ENCODE measurements around the gene HES7.

DNA sequence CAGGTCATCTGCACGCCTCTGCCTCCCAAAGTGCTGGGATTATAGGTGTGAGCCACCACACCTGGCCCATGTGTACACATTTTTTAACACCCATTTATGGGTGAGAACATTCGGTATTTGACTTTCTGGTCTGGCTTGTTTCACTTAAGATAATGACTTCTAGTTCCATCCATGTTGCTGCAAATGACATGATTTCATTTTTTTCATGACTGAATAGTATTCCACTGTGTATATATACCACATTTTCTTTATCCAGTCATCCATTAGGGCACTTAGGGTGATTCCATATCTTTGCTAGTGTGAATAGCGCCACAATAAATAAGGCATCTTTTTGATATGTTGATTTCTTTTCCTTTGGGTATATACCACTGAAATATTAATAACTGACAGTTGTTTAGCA lies 42.0 kb downstream of the HES7 start:
- no peak for TF ChIP-seq ZNF8 (CRISPR knock-in tag; IDR thresholded peaks at IDR 0.05)
- no peak for TF ChIP-seq ARNTL (CRISPR knock-in tag; IDR thresholded peaks at IDR 0.05; ENCODE audit: borderline replicate concordance, low read depth)
- no peak for TF ChIP-seq ZFP30 (CRISPR knock-in tag; IDR thresholded peaks at IDR 0.05)
- TF ChIP-seq ZNF565 (CRISPR knock-in tag; conservative IDR thresholded peaks at IDR 0.05; ENCODE audit: low read depth): no peak
- no peak for TF ChIP-seq POU6F1 (CRISPR knock-in tag; IDR thresholded peaks at IDR 0.05; ENCODE audit: borderline replicate concordance, low read depth)
